GM12892 (cell line): ENCODE data around the gene SNRNP25.

Experiments
- POLR2A ChIP-seq: IDR thresholded peaks from 2 replicates; pipeline ENCODE4 v1.6.1; 2011; ENCODE audit warnings: low read depth, low read length, control low read depth
- POLR2AphosphoS5 ChIP-seq: IDR thresholded peaks from 2 replicates; pipeline ENCODE4 v1.6.1; 2011; ENCODE audit warnings: low read depth, low read length, control low read depth
- TAF1 ChIP-seq: IDR thresholded peaks from 2 replicates; pipeline ENCODE4 v1.6.1; 2011; ENCODE audit warnings: low read depth, mild to moderate bottlenecking, control low read depth, low read length, borderline replicate concordance

DNA sequence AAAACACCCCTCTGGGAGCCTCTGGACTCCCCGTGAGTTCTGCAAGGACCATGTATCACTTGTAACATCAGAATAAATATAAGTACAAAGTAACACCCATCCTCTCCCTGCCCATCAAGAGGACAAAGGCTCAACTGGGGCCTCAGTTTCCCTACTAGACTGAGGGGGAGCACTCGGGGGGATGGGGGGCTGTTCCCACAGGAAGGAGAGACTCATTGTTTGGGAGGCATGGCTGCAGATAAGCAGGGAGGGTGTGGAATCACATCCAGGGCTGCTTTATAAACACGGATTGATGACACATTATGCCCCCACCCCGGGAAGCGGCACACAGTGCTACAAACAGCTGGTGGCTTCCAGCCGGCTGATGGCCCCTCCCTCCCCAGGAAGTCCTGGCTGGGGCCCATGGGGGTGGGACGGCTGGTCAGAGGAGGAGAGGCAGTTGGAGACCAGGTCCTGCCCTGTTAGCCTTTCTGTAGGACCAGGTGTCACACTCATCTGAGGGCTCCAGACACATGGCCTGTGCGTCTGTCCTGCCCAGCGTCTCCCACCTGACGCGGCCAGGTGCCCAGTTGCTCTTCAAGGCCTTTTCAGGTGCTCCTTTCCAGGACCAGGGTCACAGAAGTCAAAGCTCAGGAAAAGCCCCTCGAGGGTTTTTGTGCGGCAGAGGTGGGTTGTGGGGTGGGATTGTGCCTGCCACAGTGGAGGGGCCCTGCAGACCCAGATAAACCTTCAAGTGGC lies 23.1 kb downstream of the SNRNP25 start:
- TF ChIP-seq POLR2A (no peak), POLR2AphosphoS5 (no peak), TAF1 (no peak)
